Stimulated activated CD4-positive, alpha-beta T cell treated with anti-CD3 and anti-CD28 coated beads, Interleukin-12 subunit alpha, Interleukin-12 subunit beta, amount 100 ng/mL, for 4 hours (primary cell): ENCODE measurements around the gene ETHE1.
A peak's percentile ranks its signal among the peaks of the same experiment; 100 is the strongest.

ENCODE experiments used
- DNase-seq: peaks from one replicate; pipeline ENCODE4 v3.0.0-alpha.2; 2020

Gene ETHE1

DNA sequence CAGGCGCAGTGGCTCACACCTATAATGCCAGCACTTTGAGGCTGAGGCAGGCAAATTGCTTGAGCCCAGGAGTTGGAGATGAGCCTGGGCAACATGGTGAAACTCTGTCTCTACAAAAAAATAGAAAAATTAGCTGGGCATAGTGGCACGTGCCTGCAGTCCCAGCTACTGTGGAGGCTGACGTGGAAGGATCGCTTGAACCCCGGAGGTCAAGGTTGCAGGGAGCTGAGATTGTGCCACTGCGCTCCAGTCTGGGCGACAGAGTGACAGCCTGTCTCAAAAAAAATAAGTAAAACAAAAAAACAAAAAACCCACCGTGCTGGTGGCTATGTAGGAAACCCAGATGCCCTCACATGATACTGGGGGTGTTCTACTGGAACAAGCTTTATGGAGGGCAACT, 38.8 kb downstream of the ETHE1 start:
- DNase-seq = no peak

DNA sequence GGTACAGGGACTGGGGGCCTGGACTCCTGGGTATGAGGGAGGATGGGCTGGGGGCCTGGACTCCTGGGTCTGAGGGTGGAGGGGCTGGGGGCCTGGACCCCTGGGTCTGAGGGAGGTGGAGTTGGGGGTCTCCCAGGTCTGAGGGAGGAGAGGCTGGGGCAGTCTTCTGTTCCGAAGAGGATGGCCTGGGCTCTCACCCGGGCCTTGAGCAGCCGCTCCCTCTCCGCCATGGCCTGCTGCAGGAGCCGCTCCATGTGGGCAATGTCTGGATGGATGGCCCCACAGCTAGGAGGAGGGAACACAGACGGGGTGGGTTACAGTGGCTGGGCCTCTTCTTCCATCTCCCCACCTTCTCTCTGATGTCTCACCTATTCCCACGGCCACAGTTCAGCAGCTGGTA, 40.6 kb downstream of the ETHE1 start:
- no peak for DNase-seq

GRCh38 chr19:43485951-43486350, 41.0 kb downstream of the ETHE1 start:
- no peak for DNase-seq

DNA sequence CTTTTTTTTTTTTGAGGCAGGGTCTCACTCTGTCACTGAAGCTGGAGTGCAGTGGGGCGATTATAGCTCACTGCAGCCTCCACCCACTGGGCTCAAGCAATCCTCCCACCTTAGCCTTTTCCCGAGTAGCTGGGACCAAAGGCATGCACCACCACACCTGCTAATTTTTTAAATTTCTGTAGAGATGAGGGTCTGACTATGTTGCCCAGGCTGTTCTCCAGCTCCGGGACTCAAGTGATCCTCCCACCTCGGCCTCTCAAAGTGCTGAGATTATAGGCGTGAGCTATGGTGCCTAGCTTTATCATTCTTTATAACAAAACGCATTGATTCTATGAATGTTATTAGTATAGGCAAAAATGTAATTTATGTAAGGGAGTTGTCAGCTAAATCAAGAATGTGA, 43.7 kb downstream of the ETHE1 start:
- DNase-seq = no peak

- DNase-seq = no peak
These were observed 44.8 kb downstream of the ETHE1 start for GRCh38 chr19:43482193-43482592.

DNA sequence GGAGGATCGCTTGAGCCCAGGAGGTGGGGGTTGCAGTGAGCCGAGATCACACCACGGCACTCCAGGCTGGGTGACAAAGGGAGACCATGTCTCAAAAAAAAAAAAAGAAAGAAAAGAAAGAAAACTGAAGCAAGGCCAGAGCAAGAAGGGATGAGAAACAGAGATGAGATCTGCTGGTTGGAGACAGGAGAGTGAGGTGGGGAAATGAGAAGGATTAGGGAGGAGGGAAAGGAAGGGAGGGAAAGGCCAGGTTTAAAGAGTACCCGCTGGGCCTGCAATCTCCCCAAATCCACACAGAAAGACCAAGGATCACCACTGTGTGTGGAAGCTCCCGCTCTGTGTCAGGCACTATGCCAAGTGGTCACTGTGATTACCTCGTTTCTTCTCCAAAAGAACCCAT, 45.3 kb downstream of the ETHE1 start:
- no peak for DNase-seq

GRCh38 chr19:43480574-43480973, 46.4 kb downstream of the ETHE1 start:
- no peak for DNase-seq

- no peak for DNase-seq
These were observed 46.9 kb downstream of the ETHE1 start for GRCh38 chr19:43479961-43480561.

GRCh38 chr19:43479226-43479625, 47.8 kb downstream of the ETHE1 start:
- DNase-seq = no peak

GRCh38 chr19:43478323-43478722, 48.7 kb downstream of the ETHE1 start:
- no peak for DNase-seq

DNA sequence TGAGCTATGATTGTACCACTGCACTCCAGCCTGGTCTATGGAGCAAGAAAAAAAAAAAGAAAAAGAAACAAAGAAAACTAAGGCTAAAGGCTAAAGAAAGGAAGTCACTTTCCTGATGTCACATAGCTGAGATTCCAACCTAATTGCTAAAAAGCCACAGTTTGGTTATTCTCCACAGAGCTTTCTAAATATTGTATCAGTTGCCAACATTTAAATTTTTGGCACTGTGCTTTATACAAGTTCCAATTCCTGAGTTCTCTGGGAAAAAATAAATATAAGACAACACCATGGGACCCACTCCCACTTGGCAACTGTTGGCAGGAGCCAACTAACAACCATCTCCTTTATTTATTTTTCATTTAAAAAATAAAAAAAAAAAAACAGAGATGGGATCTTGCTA, 50.4 kb downstream of the ETHE1 start:
- DNase-seq = no peak

- peak; percentile 98 for DNase-seq
These were observed 51.9 kb downstream of the ETHE1 start for GRCh38 chr19:43474986-43475705.

DNA sequence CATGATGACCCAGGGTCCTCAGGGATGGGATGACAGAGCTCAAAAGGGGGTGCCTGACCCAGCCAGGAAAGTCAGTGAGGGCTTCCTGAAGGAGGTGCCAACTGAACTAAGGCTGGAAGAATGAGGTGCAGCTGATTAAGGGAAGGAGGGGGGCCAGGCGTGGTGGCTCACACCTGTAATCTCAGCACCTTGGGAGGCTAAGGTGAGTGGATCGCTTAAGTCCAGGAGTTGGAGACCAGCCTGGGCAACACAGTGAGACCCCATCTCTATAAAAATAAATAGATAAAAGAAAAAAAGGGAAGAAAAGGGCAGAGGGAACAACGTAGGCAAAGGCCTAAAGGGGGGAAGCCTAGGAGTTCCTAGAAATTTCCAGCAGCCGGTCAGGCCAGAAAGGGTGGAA, 52.5 kb downstream of the ETHE1 start:
- no peak for DNase-seq

DNA sequence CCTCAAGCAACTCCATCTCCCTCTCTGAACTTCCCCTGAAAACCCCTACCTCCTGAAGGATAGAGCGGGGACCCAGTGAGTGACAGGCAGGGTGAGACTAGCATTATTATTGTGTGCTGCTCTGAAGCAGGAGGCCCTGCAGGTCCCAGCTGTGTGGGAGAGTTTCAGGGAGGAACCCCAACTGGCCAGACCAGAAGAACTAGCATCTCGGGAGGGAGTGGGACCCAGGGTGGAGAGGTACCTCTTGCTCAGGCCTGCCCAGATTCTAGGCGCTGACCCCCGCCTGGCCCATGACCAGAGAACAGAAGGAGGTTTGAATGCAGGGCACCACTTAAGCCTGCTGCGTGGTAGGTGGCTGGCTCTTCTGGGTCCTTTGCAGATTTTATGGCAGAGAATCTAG, 55.9 kb downstream of the ETHE1 start:
- no peak for DNase-seq

DNA sequence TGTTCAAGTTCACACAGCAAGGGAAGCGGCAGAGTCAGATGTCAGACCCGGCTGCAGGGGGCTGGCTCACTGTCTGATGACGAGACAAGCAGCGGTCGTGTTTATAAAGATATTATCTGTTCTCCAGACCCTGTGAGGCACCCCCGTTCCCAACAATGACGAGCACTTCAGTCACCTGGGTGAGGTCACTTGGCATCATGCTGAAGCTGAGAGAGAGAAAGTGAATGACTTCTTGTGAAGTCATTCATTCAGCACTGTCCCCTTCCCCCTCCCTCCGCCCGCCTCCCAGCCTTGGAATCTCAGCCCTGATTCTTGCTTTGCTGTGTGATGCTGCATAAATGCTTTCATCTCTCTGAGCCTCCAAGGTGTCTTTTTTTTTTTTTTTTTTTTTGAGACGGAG, 56.7 kb downstream of the ETHE1 start:
- peak; percentile 24 for DNase-seq

DNA sequence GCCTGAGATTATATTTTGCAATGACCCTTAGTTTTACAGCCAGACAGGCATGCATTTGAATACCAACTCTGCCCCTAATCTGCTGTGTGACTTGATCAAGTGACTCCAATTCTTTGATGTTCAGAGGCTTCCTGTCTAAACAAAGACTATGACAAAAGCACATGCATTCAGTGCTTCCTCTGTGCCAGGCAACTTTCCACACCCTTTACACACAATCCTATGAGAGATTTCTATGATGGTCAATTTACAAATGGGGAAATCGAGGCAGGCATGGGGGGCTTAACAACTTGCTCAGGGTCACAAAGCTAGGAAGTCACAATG, 57.9 kb downstream of the ETHE1 start:
- DNase-seq = no peak

- no peak for DNase-seq
These were observed 58.4 kb downstream of the ETHE1 start for GRCh38 chr19:43468354-43469159.

GRCh38 chr19:43467730-43468129, 59.3 kb downstream of the ETHE1 start:
- DNase-seq = no peak

DNA sequence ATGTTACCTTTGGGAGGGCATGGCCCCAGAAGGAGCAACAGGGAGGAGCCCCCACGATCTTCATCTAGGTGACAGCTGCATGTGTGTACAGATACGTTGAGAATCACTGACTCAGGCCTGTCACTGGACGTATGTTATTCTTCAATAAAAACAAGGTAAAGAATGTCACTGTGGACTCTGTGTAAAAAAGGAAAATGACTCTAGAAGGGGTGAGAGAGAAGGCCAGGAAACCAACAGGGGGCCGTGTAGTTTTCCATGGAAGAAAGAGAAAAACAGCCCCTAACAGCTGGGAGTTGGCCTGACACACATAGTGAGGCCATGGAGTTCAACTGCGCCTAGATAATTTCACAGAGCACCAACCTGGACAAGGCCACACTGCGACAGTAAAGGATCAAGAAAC, 59.7 kb downstream of the ETHE1 start:
- DNase-seq = no peak

DNA sequence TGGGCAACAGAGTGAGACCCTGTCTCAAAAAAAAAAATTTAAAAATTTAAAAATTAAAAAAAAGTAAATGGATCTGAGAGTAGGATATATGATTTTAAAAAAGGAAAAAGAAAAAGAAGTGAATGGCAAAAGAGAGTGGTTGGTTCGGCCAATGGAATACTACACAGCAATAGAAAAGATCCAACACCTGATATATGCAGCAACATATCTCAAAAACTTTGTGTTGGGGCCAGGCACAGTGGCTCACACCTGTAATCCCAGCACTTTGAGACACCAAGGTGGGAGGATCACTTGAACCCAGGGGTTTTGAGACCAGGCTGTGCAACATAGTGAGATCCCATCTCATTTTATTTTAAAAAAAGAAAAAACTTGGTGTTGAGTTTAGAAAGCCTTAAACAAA, 60.2 kb downstream of the ETHE1 start:
- DNase-seq = no peak

DNA sequence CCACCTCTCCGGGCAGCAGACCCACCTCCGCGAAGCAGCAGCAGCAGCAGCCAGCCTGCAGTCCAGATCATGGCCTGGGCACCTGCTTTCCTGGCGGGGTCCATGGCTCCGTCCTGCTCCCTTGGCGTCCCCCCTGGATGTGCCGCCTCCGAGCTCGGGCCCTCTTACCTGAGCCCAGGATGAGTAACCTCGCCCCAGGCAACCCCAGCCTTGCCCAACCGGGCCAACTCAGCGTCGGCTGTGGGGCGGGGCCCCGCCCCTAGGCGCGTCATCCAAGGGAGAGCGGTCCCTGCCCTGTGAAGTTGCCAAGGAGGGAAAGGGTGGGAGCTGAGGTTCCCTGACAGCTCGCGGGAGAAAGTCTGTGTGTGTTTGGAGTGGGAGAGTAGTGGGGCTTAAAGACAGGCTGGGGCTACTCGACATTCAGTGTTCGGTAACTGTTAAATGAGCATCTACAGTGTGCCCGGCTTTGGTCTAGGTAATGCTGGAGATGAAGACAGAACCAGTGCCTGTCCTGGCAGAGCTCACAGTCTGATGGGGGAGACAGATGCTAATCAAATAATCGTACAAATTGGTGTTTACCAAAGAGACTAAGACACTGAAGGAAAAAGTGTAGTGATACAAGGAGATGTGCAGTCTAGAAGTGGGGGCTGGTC, 61.4 kb downstream of the ETHE1 start, which contains the start of gene LYPD3:
Gene LYPD3, minus strand, starts transcription at position 141 of the 653 bp plus-strand sequence. Its CDS starts 37 bp downstream, at position 104.
- DNase-seq = no peak

DNA sequence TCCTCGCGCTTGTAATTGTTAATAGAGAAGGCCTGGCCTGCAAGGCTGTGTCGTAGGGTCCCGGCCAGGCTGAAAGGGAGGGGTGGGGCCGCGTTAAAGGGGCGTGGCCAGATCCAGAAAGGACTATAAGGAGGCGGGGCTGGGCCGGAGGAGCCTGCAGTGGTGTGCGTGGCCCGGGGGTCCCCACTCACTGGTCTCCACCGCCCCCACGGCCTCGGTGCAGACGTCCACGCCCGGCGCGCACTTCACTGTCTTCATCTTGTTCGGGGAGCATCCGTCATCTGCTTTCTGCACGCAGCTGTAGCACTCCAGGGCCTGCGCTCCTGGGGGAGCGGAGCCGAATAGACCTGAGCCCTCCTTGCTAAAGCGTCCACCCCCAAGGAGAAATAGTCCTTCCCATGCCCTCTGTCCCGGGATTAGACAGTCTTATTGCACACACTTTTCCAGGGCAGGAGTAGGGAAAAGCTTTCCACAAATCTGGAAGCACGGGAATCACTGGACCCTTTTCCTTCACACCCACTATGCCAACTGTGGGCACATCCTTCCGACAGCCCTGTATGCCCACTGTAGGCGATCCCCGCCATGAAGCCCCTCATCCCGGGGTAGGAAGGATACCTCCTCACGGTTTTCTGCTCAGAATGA, 62.7 kb downstream of the ETHE1 start:
- peak; percentile 71 for DNase-seq
